H1 (cell line): ENCODE measurements around the gene CREB3L1. TPM values are rescaled to one million over a fixed set of nuclear protein-coding genes. Genes with fewer than 3 reads are reported as not detected.

Experiments used
- CTCF ChIA-PET: fragments of 300-600 bp; sonication (Branson Sonifier 250); formaldehyde crosslinking; loops from one replicate; lab custom pipeline; 2021; ENCODE audit not compliant: partially characterized antibody; lab: Charles Lee
- POLR2A ChIA-PET: fragments of 300-600 bp; sonication (Branson Sonifier 250); formaldehyde crosslinking; loops from one replicate; lab custom pipeline; 2021; ENCODE audit warnings: inconsistent platforms; ENCODE audit not compliant: partially characterized antibody; lab: Charles Lee
- DNase-seq, 2 experiments: peaks; one replicate each; pipeline versions ENCODE4 v3.0.0 to v3.0.0-alpha.2; 2010 to 2022; ENCODE audit warnings: low spot score in 2 of 2, low read depth in 1 of 2, mixed read lengths in 1 of 2
- FAIRE-seq: peaks from 2 replicates; lab custom pipeline; 2011; peaks lifted over from hg19 to GRCh38; lab: Jason Lieb, UNC
- H2AFZ ChIP-seq: 2 replicates; pipeline ENCODE4 v1.8.1; 2012; ENCODE audit warnings: low read length, inconsistent platforms
- H2AK5ac ChIP-seq: 2 replicates; pipeline ENCODE4 v1.6.1; 2013; ENCODE audit warnings: low read depth, low read length
- H2BK120ac ChIP-seq: replicated peaks from 2 replicates; pipeline ENCODE3; 2013; ENCODE audit warnings: low read depth, low read length, inconsistent platforms
- H2BK12ac ChIP-seq: 2 replicates; pipeline ENCODE4 v1.6.1; 2013; ENCODE audit warnings: low read depth, low read length
- H2BK15ac ChIP-seq: 2 replicates; pipeline ENCODE4 v1.6.1; 2013; ENCODE audit warnings: low read length
- H2BK20ac ChIP-seq: 2 replicates; pipeline ENCODE4 v1.6.1; 2013; ENCODE audit warnings: low read length
- H2BK5ac ChIP-seq: 2 replicates; pipeline ENCODE4 v1.6.1; 2013; ENCODE audit warnings: low read depth, low read length
- H3K14ac ChIP-seq: 2 replicates; pipeline ENCODE4 v1.6.1; 2013; ENCODE audit warnings: inconsistent platforms; ENCODE audit not compliant: insufficient read length
- H3K18ac ChIP-seq: 2 replicates; pipeline ENCODE4 v1.6.1; 2013; ENCODE audit warnings: low read length; ENCODE audit errors: extremely low read depth
- H3K23ac ChIP-seq: 2 replicates; pipeline ENCODE4 v1.6.1; 2013; ENCODE audit warnings: inconsistent platforms; ENCODE audit not compliant: insufficient read length
- H3K23me2 ChIP-seq: 2 replicates; pipeline ENCODE4 v1.6.1; 2013; ENCODE audit warnings: low read depth, low read length
- H3K27ac ChIP-seq: 2 replicates; pipeline ENCODE4 v1.6.1; 2011; ENCODE audit warnings: low read depth, low read length, inconsistent platforms
- H3K27me3 ChIP-seq, 4 experiments: replicated peaks in 1 of 4; 1 replicate in 1 of 4; 2 replicates in 3 of 4; pipeline versions ENCODE4 v1.6.1 to v1.8.1; 2011 to 2013; ENCODE audit warnings: low read length in 3 of 4, mild to moderate bottlenecking in 3 of 4, inconsistent platforms in 2 of 4, mixed read lengths in 2 of 4, moderate library complexity in 1 of 4; ENCODE audit not compliant: control insufficient read depth in 3 of 4, insufficient read depth in 3 of 4; ENCODE audit errors: extremely low read depth in 1 of 4
- H3K36me3 ChIP-seq, 4 experiments: 2 replicates each; pipeline versions ENCODE4 v1.6.1 to v1.8.1; 2011 to 2013; ENCODE audit warnings: mild to moderate bottlenecking in 4 of 4, low read length in 3 of 4, moderate library complexity in 2 of 4, control low read depth in 1 of 4, inconsistent platforms in 1 of 4; ENCODE audit not compliant: insufficient read depth in 4 of 4, control insufficient read depth in 2 of 4
- H3K4ac ChIP-seq: replicated peaks from 2 replicates; pipeline ENCODE3; 2013; ENCODE audit warnings: low read length, low read depth, mixed read lengths, inconsistent platforms; ENCODE audit not compliant: insufficient read length
- H3K4me1 ChIP-seq, 4 experiments: replicated peaks in 1 of 4; 1 replicate in 1 of 4; 2 replicates in 3 of 4; pipeline versions ENCODE4 v1.6.1 to v1.8.1; 2011 to 2013; ENCODE audit warnings: low read length in 3 of 4, inconsistent platforms in 2 of 4, mixed read lengths in 1 of 4; ENCODE audit not compliant: insufficient read depth in 4 of 4, control insufficient read depth in 3 of 4
- H3K4me2 ChIP-seq, 2 experiments: 2 replicates each; pipeline versions ENCODE4 v1.6.1 to v1.8.1; 2011 to 2013; ENCODE audit warnings: low read depth in 2 of 2, low read length in 2 of 2, control low read depth in 1 of 2, inconsistent platforms in 1 of 2, mild to moderate bottlenecking in 1 of 2; ENCODE audit not compliant: insufficient read depth in 1 of 2
- H3K4me3 ChIP-seq, 4 experiments: fragments of 200-600, 300-600 bp in 1 of 4; sonication (generic), shearing (Covaris generic), sonication (Bioruptor Twin) in 1 of 4; 2 replicates each; pipeline versions ENCODE4 v1.5.1 to v1.8.1; 2011 to 2016; ENCODE audit warnings: low read length in 4 of 4, low read depth in 3 of 4, control low read depth in 2 of 4, inconsistent platforms in 2 of 4, mild to moderate bottlenecking in 2 of 4, mixed read lengths in 1 of 4, moderate library complexity in 1 of 4; ENCODE audit not compliant: insufficient read depth in 2 of 4; ENCODE audit errors: extremely low read depth in 1 of 4
- H3K56ac ChIP-seq: replicated peaks from 2 replicates; pipeline ENCODE3; 2013; ENCODE audit warnings: low read depth, mild to moderate bottlenecking, mixed read lengths, low read length, inconsistent platforms; ENCODE audit not compliant: insufficient read length
- H3K79me1 ChIP-seq: 2 replicates; pipeline ENCODE4 v1.6.1; 2013; ENCODE audit warnings: low read depth, low read length, control low read depth
- H3K79me2 ChIP-seq, 2 experiments: 2 replicates each; pipeline versions ENCODE4 v1.6.1 to v1.8.1; 2012 to 2013; ENCODE audit warnings: low read length in 2 of 2, mild to moderate bottlenecking in 2 of 2, inconsistent platforms in 1 of 2; ENCODE audit not compliant: insufficient read depth in 2 of 2, control insufficient read depth in 1 of 2
- H3K9ac ChIP-seq, 4 experiments: replicated peaks in 1 of 4; 1 replicate in 1 of 4; 2 replicates in 3 of 4; pipeline versions ENCODE4 v1.6.1 to v1.8.1; 2011 to 2013; ENCODE audit warnings: low read depth in 3 of 4, low read length in 3 of 4, control low read depth in 2 of 4, mild to moderate bottlenecking in 2 of 4, moderate library complexity in 2 of 4, inconsistent platforms in 1 of 4; ENCODE audit errors: extremely low read depth in 1 of 4
- H3K9me3 ChIP-seq, 2 experiments: 2 replicates each; pipeline versions ENCODE4 v1.6.1 to v1.8.1; 2012 to 2013; ENCODE audit warnings: mild to moderate bottlenecking in 2 of 2, moderate library complexity in 2 of 2, control low read depth in 1 of 2, inconsistent platforms in 1 of 2, low read depth in 1 of 2, low read length in 1 of 2, mixed read lengths in 1 of 2; ENCODE audit not compliant: insufficient read depth in 2 of 2
- H4K20me1 ChIP-seq, 2 experiments: replicated peaks in 1 of 2; 2 replicates each; pipeline versions ENCODE3 to v1.8.1; 2011 to 2013; ENCODE audit warnings: inconsistent platforms in 2 of 2, low read length in 2 of 2, mild to moderate bottlenecking in 1 of 2; ENCODE audit not compliant: insufficient read depth in 2 of 2, control insufficient read depth in 1 of 2
- H4K5ac ChIP-seq: 2 replicates; pipeline ENCODE4 v1.6.1; 2013; ENCODE audit warnings: low read length, low read depth, mixed read lengths, inconsistent platforms; ENCODE audit not compliant: insufficient read length
- H4K8ac ChIP-seq: 2 replicates; pipeline ENCODE4 v1.8.0; 2013; ENCODE audit warnings: mild to moderate bottlenecking, moderate library complexity, low read length, inconsistent platforms; ENCODE audit not compliant: insufficient read depth; ENCODE audit errors: extremely low read depth
- H4K91ac ChIP-seq: replicated peaks from 2 replicates; pipeline ENCODE3; 2013; ENCODE audit warnings: low read length, mixed read lengths, inconsistent platforms; ENCODE audit not compliant: insufficient read length
- CREB1 ChIP-seq: IDR thresholded peaks from 2 replicates; pipeline ENCODE4 v1.6.1; 2012; ENCODE audit warnings: inconsistent platforms
- KDM5A ChIP-seq: fragments of 200-600 bp; IDR thresholded peaks from 2 replicates; pipeline ENCODE4 v1.7.1; 2012; ENCODE audit warnings: mild to moderate bottlenecking, low read length, inconsistent platforms, mixed read lengths
- POU5F1 ChIP-seq: IDR thresholded peaks from 2 replicates; pipeline ENCODE4 v1.6.1; 2011; ENCODE audit warnings: low read depth, mild to moderate bottlenecking, low read length, moderate library complexity
- RNF2 ChIP-seq: fragments of 200-900, 300-1000 bp; sonication (generic); IDR thresholded peaks from 2 replicates; pipeline ENCODE4 v1.7.1; 2016; ENCODE audit warnings: borderline replicate concordance, low read depth, mild to moderate bottlenecking, antibody characterized with exemption, low read length; ENCODE audit not compliant: poor library complexity, severe bottlenecking; ENCODE audit errors: missing control alignments
- TAF7 ChIP-seq: optimal IDR thresholded peaks from 2 replicates; pipeline ENCODE3; 2011; ENCODE audit warnings: low read depth, mild to moderate bottlenecking, inconsistent platforms, low read length, moderate library complexity, borderline replicate concordance
- YY1 ChIP-seq: IDR thresholded peaks from 2 replicates; pipeline ENCODE4 v1.6.1; 2011; ENCODE audit warnings: low read depth, mild to moderate bottlenecking, low read length
- WGBS, 2 experiments: shearing (Covaris generic) in 1 of 2; methylation state at CpG; one replicate each; pipeline versions ENCODE4 v1.1.6 to v1.1.7; 2013 to 2015; ENCODE audit warnings: low lambda C conversion rate in 2 of 2, mixed read lengths in 2 of 2, inconsistent platforms in 1 of 2, low coverage in 1 of 2, missing lambda C conversion rate in 1 of 2; ENCODE audit not compliant: insufficient replicate concordance in 2 of 2, insufficient coverage in 1 of 2, insufficient read length in 1 of 2; ENCODE audit errors: extremely low coverage in 1 of 2, missing lambda C conversion rate in 1 of 2; 5-methylcytosine and 5-hydroxymethylcytosine counted together
- polyA plus RNA-seq, 7 experiments: library from polyadenylated mRNA; depleted of rRNA in 3 of 7; stranded (reverse) in 5 of 7; unstranded in 2 of 7; fragments of >200 nt in 5 of 7; fragments of 200-250 nt in 2 of 7; gene quantifications; 1 replicate in 5 of 7; 2 replicates in 1 of 7; 4 replicates in 1 of 7; pipeline versions ENCODE4 v1.2.1 to v1.2.3, GENCODE V29; 2011 to 2013; ENCODE audit warnings: missing spikeins in 2 of 7, mixed read lengths in 2 of 7
- total RNA-seq: library from RNA; stranded (reverse); fragmentation: NEBNext Ultra II Directional; extraction: Animal tissue kit (Norgen Biotek cat#: 25700); gene quantifications from 2 replicates; pipeline ENCODE4 v1.2.1, GENCODE V29; 2021

Gene CREB3L1
- total and polyA plus RNA-seq, 2 of the 8 experiments (the other 6 are each of a cell fraction or from before 2014, with no cell fraction given) = 4.1 to 12.7 TPM

DNA sequence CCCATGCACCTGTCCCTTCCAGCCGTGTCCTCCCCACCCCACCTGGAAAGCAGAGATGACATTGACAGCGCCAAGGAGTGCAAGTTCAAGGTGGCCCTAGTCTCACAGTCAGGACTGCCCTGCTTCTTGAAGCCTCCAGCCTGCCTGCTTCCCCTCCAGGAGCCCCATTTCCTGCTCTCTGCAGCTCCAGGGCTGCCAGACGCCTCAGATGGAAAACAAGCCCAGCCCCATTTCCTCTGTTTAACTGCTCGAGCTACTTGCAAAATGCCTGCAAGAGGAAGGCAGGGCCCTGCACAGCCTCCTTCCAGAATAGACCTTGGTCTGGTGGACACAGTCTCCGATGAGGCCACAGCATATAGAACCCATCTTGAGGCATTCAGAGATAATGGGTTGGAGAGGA is 64.8 kb downstream of the CREB3L1 start:
- H2AK5ac ChIP-seq = peak overlapping the region; percentile 54; the same call in 1 of the 2 replicates
- peak overlapping the region; percentile 55; the same call in 1 of the 2 replicates for H2BK5ac ChIP-seq
- peak overlapping the region; percentile 83; the same call in 1 of the 2 replicates for H2BK20ac ChIP-seq
- H3K14ac ChIP-seq = no peak overlapping the region
- H3K79me2 ChIP-seq = no peaks in the 10 kb centered on the region
- H3K4ac ChIP-seq = no peak overlapping the region
- peak overlapping the region; percentile 8 to 11; a peak in 2 of 4 replicates for H3K4me2 ChIP-seq
- H3K23ac ChIP-seq = no peak overlapping the region
- H3K4me3 ChIP-seq = no peak overlapping the region
- no peak overlapping the region for H4K8ac ChIP-seq
- POLR2A ChIA-PET = interaction anchor here (0.6 to 1.7 kb wide), 5 partner anchors 8 to 99 kb away, joined by 3 to 5 read pairs (median 4); no protein-coding TSS in a partner anchor
- H3K9ac ChIP-seq = no peak overlapping the region
- no peaks in the 10 kb centered on the region for H3K36me3 ChIP-seq
- H2AFZ ChIP-seq = no peak overlapping the region
- CTCF ChIA-PET = interaction anchor here (0.9 to 44.5 kb wide), 6 partner anchors 0 to 47 kb away, joined by 3 to 1004 read pairs (median 21); partner anchors contain the start of genes DGKZ and MDK
- H4K5ac ChIP-seq = no peak overlapping the region
- H2BK120ac ChIP-seq = no peak overlapping the region
- no peak overlapping the region for H3K56ac ChIP-seq
- whole genome bisulfite sequencing, 2 experiments = 77% methylated on average over 5 of the region's 5 CpGs; no CpG with 5 or more reads in 1 of the 2 experiments
- H2BK15ac ChIP-seq = peak overlapping the region; percentile 90
- no peaks in the 10 kb centered on the region for H3K9me3 ChIP-seq
- peaks cover 7% of the 10 kb centered on the region; the same call in 1 of the 2 replicates for H3K23me2 ChIP-seq
- peak overlapping the region; percentile 89 for H4K91ac ChIP-seq
- H3K27ac ChIP-seq = no peak overlapping the region
- H3K27me3 ChIP-seq = peaks cover 0 to 7% (median 4%) of the 10 kb centered on the region in 4 experiments; a peak in 1 of 7 replicates
- H4K20me1 ChIP-seq = no peaks in the 10 kb centered on the region
- no peak for FAIRE-seq
- peak overlapping the region; percentile 85 for H3K18ac ChIP-seq
- no peak for TF ChIP-seq RNF2
- TF ChIP-seq TAF7 = no peak
- no peak for TF ChIP-seq POU5F1
- no peak for TF ChIP-seq CREB1
- no peak for TF ChIP-seq KDM5A
- TF ChIP-seq YY1 = no peak
- TF ChIP-seq, all 59 proteins: peak for 0
- H2BK12ac ChIP-seq = peak overlapping the region; percentile 99; the same call in 1 of the 2 replicates
- H3K79me1 ChIP-seq = 0 out of 2 replicates have a peak, but pooled peaks cover 3% of the 10 kb centered on the region
- no peak for DNase-seq
- H3K4me1 ChIP-seq = peaks cover 42 to 63% (median 50%) of the 10 kb centered on the region in 4 experiments
